Aorta (tissue), 5 donors: ENCODE measurements around the gene WBP2NL. TPM values are rescaled to one million over a fixed set of nuclear protein-coding genes. Genes with fewer than 3 reads are reported as not detected.

Source experiments
- ATAC-seq: fragments of 200-7000 bp; cut with Tn5 transposase; one replicate; pipeline ENCODE4 v1.9.1; 2022; ENCODE audit warnings: moderate library complexity; ENCODE audit not compliant: low FRiP score
- DNase-seq, 2 donors: peaks; one replicate each; pipeline ENCODE4 v3.0.0-alpha.2; 2020
- H3K27ac ChIP-seq, 2 donors: one replicate each; pipeline ENCODE4 v1.5.1; 2013; ENCODE audit warnings: low read length in 2 of 2, mild to moderate bottlenecking in 2 of 2, moderate library complexity in 2 of 2, control low read depth in 1 of 2, inconsistent platforms in 1 of 2, low read depth in 1 of 2
- H3K27me3 ChIP-seq, 2 donors: one replicate each; pipeline ENCODE4 v1.6.1; 2013; ENCODE audit warnings: control low read depth in 1 of 2, low read length in 1 of 2, mild to moderate bottlenecking in 1 of 2, moderate library complexity in 1 of 2; ENCODE audit not compliant: insufficient read depth in 2 of 2, control insufficient read depth in 1 of 2
- H3K36me3 ChIP-seq, 2 donors: one replicate each; pipeline ENCODE4 v1.6.1; 2013; ENCODE audit warnings: control low read depth in 1 of 2, low read length in 1 of 2, mild to moderate bottlenecking in 1 of 2; ENCODE audit not compliant: insufficient read depth in 2 of 2, control insufficient read depth in 1 of 2
- H3K4me1 ChIP-seq, 2 donors: one replicate each; pipeline ENCODE4 v1.6.1; 2013; ENCODE audit warnings: low read length in 2 of 2, control low read depth in 1 of 2, mild to moderate bottlenecking in 1 of 2, moderate library complexity in 1 of 2; ENCODE audit not compliant: insufficient read depth in 2 of 2, control insufficient read depth in 1 of 2
- H3K4me3 ChIP-seq, 2 donors: one replicate each; pipeline ENCODE4 v1.5.1; 2013; ENCODE audit warnings: low read length in 2 of 2, control low read depth in 1 of 2, mild to moderate bottlenecking in 1 of 2
- H3K9me3 ChIP-seq: one replicate; pipeline ENCODE4 v1.6.1; 2013; ENCODE audit warnings: mild to moderate bottlenecking, low read length; ENCODE audit not compliant: control insufficient read depth
- whole genome bisulfite sequencing, 2 donors: extraction: QIAGEN DNeasy Blood & Tissue Kit; methylation state at CpG; one replicate each; pipeline ENCODE4 v1.1.7; 2013; 5-methylcytosine and 5-hydroxymethylcytosine counted together
- intact Hi-C, 2 donors: fragments of 100-400 bp; cut with DNase I; formaldehyde crosslinking; loops; one replicate each; pipeline versions ENCODE4 v1.14.2 to v1.15.0; 2022
- polyA plus RNA-seq, 2 donors: library from polyadenylated mRNA; stranded (reverse); fragments of 200-250 nt; gene quantifications; one replicate each; pipeline ENCODE4 v1.2.3, GENCODE V29; 2013
- total RNA-seq, 2 donors: library from RNA; stranded (reverse); fragmentation: NEBNext Ultra II Directional; extraction: Animal tissue kit (Norgen Biotek cat#: 25700); gene quantifications; one replicate each; pipeline ENCODE4 v1.2.1, GENCODE V29; 2021
- donor health status: healthy with polysubstance abuse.
- donor health status: Bipolar disorder and iron deficiency.
- donor health status: DM: no; HTN: no; CAD: no.
- donor health status: DM: no; HTN: no; CAD: no.
- donor health status: DM: yes; HTN: yes; CAD: no.

The WBP2NL gene
- total and polyA plus RNA-seq, 4 donors, result 0.36 to 2.9 (median 0.81) TPM; not detected in 1

GRCh38 chr22:42064629-42065028, 66.0 kb downstream of the WBP2NL start:
- intact Hi-C loops, result no loop called here
- H3K36me3 ChIP-seq, result peaks cover 0 to 4% of the 10 kb centered on the region in 2 donors
- no peaks in the 10 kb centered on the region for H3K27me3 ChIP-seq
- ATAC-seq (no peak), DNase-seq (no peak)
- H3K4me3 ChIP-seq, result no peak overlapping the region
- no peaks in the 10 kb centered on the region for H3K9me3 ChIP-seq
- 95 to 100% methylated on average over 1 of the region's 1 CpG for WGBS, 2 donors
- no peaks in the 10 kb centered on the region for H3K4me1 ChIP-seq
- H3K27ac ChIP-seq, result no peak overlapping the region

- H3K36me3 ChIP-seq, result peaks cover 0 to 4% of the 10 kb centered on the region in 2 donors
- H3K4me3 ChIP-seq, result no peak overlapping the region
- no peaks in the 10 kb centered on the region for H3K9me3 ChIP-seq
- no peaks in the 10 kb centered on the region for H3K4me1 ChIP-seq
- H3K27me3 ChIP-seq, result no peaks in the 10 kb centered on the region
- H3K27ac ChIP-seq, result no peak overlapping the region
- ATAC-seq, result no peak
- 82 to 83% methylated on average over 13 of the region's 13 CpGs for WGBS, 2 donors
- DNase-seq, result no peak
- intact Hi-C loops, result no loop called here
Measured at GRCh38 chr22:42065438-42066125, 67.0 kb downstream of the WBP2NL start.

- Histone ChIP-seq H3K9me3 (no peaks in the 10 kb centered on the region), H3K27me3 (no peaks in the 10 kb centered on the region), H3K36me3 (peaks cover 0 to 3% of the 10 kb centered on the region in 2 donors), H3K4me1 (no peaks in the 10 kb centered on the region), H3K27ac (no peak overlapping the region), H3K4me3 (no peak overlapping the region)
- no peak for ATAC-seq
- WGBS, 2 donors, result 94 to 96% methylated on average over 7 of the region's 7 CpGs
- DNase-seq, result no peak
- intact Hi-C loops, result no loop called here
Measured at GRCh38 chr22:42066126-42066761, 67.7 kb downstream of the WBP2NL start.

GRCh38 chr22:42066937-42067336, 68.3 kb downstream of the WBP2NL start:
- intact Hi-C loops, result no loop called here
- Histone ChIP-seq H3K27ac (no peak overlapping the region), H3K9me3 (no peaks in the 10 kb centered on the region), H3K27me3 (no peaks in the 10 kb centered on the region), H3K36me3 (peaks cover 0 to 2% of the 10 kb centered on the region in 2 donors), H3K4me1 (no peaks in the 10 kb centered on the region), H3K4me3 (no peak overlapping the region)
- DNase-seq (no peak), ATAC-seq (no peak)
- 94 to 96% methylated on average over 10 of the region's 10 CpGs for WGBS, 2 donors

- Histone ChIP-seq H3K9me3 (no peaks in the 10 kb centered on the region), H3K27me3 (no peaks in the 10 kb centered on the region), H3K36me3 (no peaks in the 10 kb centered on the region), H3K4me1 (no peaks in the 10 kb centered on the region), H3K27ac (no peak overlapping the region), H3K4me3 (no peak overlapping the region)
- WGBS, 2 donors, result 88 to 98% methylated on average over 14 of the region's 14 CpGs
- no peak for ATAC-seq
- intact Hi-C loops, result no loop called here
- no peak for DNase-seq
Measured at GRCh38 chr22:42067671-42068251, 69.2 kb downstream of the WBP2NL start.

- Histone ChIP-seq H3K27ac (no peak overlapping the region), H3K4me3 (no peak overlapping the region), H3K27me3 (no peaks in the 10 kb centered on the region), H3K4me1 (no peaks in the 10 kb centered on the region), H3K9me3 (no peaks in the 10 kb centered on the region), H3K36me3 (no peaks in the 10 kb centered on the region)
- DNase-seq (no peak), ATAC-seq (no peak)
- intact Hi-C loops, result no loop called here
- 96 to 99% methylated on average over 4 of the region's 4 CpGs for WGBS, 2 donors
Measured at GRCh38 chr22:42068291-42068690, 69.7 kb downstream of the WBP2NL start.

GRCh38 chr22:42069801-42070516, 71.4 kb downstream of the WBP2NL start:
- Histone ChIP-seq H3K27ac (peak overlapping the region in 1 of 2 donors; percentile 30), H3K27me3 (no peaks in the 10 kb centered on the region), H3K36me3 (no peaks in the 10 kb centered on the region), H3K4me3 (peak overlapping the region; percentile 26 to 51), H3K4me1 (no peaks in the 10 kb centered on the region), H3K9me3 (no peaks in the 10 kb centered on the region)
- no peak for ATAC-seq
- intact Hi-C loops, result loop anchor here in 1 of 2 donors (5.0 kb wide), 1 partner anchor 383 kb away; the partner anchor contains the start of gene SNU13
- 19 to 22% methylated on average over 19 of the region's 19 CpGs for WGBS, 2 donors
- no peak for DNase-seq

- peak; percentile 98 for DNase-seq
- peak; percentile 94 for ATAC-seq
- H3K4me3 ChIP-seq, result peak within 1 kb of the TSS; percentile 26 to 51
- intact Hi-C loops, result loop anchor here in 1 of 2 donors (5.0 kb wide), 1 partner anchor 383 kb away; the partner anchor contains the start of gene SNU13
- no peaks in the 10 kb centered on the region for H3K27me3 ChIP-seq
- no peaks in the 10 kb centered on the region for H3K9me3 ChIP-seq
- 0% methylated on average over 56 of the region's 56 CpGs for WGBS, 2 donors
- no peaks in the 10 kb centered on the region for H3K4me1 ChIP-seq
- no peaks in the 10 kb centered on the region for H3K36me3 ChIP-seq
- peak within 1 kb of the TSS in 1 of 2 donors; percentile 81 for H3K27ac ChIP-seq
Measured at GRCh38 chr22:42070517-42071422, 72.2 kb downstream of the WBP2NL start, which contains the start of gene NAGA. Gene NAGA, minus strand, starts transcription at chr22:42070812. Its CDS starts 515 bp downstream, at chr22:42070297.
